COLO668 (cell line): ENCODE measurements around the gene MND1.

Experiments used
- DNase-seq: peaks from one replicate; lab custom pipeline; 2025; ENCODE audit not compliant: unreplicated experiment; lab: John Stamatoyannopoulos, UW

MND1 gene

GRCh38 chr4:153346031-153346430 lies 1.5 kb downstream of the MND1 start:
- DNase-seq: no peak

- DNase-seq: no peak
These were observed 2.1 kb downstream of the MND1 start for GRCh38 chr4:153346563-153346962.

DNA sequence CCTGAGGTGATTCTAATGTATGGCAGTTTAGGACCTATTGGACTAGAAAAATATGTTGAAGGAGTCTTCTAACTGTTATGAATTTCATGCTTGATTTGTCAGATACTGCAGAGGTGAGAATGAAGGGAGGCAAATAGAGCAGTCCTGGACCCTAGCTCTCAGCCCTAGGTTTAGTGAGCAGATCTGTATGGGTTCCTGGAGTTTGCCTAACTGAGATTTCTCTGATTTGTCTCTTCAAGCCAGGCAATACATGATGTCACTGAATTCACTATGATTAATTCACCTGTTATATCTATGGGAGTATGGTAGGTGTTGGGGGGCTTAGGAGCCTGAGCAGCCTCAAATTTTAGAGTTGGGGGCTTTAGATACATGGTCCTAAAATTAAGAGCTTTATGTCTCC lies 2.6 kb downstream of the MND1 start:
- no peak for DNase-seq

- DNase-seq: no peak
These were observed 3.5 kb downstream of the MND1 start for GRCh38 chr4:153348006-153348405.

DNA sequence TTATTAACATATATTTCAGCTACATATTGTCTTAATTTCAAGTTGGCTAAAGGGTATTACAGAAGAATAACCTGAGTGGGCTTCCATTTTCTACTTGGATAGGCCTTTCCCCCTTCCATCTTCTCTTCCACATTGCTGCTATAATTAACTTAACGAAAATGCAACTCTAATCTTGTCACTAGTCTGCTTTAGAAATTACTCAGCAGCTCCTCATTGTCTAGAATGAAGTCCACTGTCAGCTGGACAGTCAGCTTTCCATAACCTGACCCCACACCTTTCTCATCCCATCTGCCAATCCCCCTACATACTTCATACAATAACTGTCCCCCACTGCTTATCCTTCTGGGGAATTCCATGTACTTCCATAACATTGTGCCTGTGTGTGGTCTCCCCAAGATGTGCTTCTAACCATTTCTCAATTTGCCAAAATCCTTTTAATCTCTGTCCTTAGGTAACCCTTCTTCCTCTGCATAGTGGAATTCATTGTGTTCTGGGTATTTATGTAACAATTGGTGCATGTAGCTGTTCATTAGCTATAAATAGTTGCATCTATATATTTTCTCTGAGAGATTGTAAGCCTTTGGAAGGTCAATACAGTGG lies 4.8 kb downstream of the MND1 start:
- no peak for DNase-seq

- no peak for DNase-seq
These were observed 17.7 kb downstream of the MND1 start for GRCh38 chr4:153362184-153362583.

DNA sequence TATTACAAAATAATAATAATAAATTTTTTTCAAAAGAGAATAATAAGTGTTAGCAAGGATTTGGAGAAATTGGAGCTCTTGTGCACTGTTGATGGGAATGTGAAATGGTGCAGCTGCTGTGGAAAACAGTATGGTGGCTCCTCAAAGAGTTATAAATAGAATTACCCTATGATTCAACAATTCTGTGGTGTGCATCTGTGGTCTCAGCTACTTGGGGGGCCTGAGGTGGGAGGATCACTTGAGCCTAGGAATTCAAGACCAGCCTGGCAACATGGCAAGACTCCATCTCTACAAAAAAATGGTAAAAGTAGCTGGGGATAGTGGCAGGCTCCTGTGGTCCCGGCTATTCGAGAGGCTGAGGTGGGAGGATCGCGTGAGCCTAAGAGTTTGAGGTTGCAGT lies 19.6 kb downstream of the MND1 start:
- no peak for DNase-seq

DNA sequence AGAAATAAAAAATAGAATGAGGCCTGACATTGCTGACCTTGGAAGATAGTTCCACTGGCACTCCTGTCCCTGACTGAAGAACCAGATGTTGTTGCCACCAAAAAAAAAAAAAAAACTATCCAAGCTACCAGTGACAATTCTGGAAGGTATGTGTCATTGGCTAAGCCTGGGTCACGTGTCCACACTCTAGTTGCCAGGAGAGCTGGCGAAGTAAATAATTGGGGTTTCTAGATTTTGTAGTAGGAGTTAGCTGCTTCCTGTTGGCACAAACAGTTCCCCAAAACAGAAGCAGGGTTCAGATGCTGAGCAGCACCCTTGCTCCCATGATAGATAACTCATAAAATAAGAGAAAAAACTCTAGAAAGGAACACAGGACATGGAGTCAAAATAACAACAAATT lies 20.5 kb downstream of the MND1 start:
- no peak for DNase-seq

DNA sequence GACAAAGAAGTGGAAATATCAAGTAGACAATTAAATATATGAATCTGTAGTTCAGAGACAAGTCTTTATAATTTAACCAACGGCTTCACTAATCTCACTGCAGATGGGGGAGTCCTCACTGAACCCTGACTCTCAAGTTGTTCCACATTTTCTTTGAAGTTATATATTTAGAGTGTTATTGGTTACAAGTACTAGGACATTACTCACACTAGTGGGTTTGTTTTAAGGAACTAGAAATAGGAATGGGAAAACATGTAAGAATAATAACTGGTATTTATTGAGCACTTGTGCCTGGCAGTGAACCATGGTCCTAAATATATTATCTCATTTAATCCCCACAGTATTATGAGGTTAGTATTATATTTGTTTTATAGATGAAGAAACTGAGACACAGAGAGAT lies 22.0 kb downstream of the MND1 start:
- no peak for DNase-seq

GRCh38 chr4:153367092-153367491 lies 22.6 kb downstream of the MND1 start:
- DNase-seq: no peak

DNA sequence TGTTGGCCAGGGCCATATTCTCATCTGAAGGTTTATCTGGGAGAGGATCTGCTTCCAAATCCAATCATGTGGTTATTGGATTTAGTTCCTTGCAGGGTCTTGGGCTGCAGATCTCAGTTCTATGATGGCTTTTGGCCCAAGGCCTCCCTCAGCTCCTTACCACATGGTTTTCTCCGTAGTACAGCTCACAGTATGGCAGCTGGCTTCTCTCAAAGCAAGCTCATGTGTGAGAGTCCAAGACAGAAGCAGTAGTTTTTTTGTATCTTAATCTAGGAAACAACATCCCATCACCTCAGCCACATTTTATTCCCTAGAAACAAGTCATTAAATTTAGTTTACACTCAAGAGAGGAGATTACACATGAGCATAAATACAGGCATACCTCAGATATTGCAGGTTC lies 24.5 kb downstream of the MND1 start:
- no peak for DNase-seq

- DNase-seq: no peak
These were observed 27.3 kb downstream of the MND1 start for GRCh38 chr4:153371701-153372234.

GRCh38 chr4:153372967-153373562 lies 28.6 kb downstream of the MND1 start:
- DNase-seq: no peak

- DNase-seq: no peak
These were observed 30.0 kb downstream of the MND1 start for GRCh38 chr4:153374442-153374841.

- no peak for DNase-seq
These were observed 30.8 kb downstream of the MND1 start for GRCh38 chr4:153375303-153375702.

- no peak for DNase-seq
These were observed 38.6 kb downstream of the MND1 start for GRCh38 chr4:153383131-153383530.

DNA sequence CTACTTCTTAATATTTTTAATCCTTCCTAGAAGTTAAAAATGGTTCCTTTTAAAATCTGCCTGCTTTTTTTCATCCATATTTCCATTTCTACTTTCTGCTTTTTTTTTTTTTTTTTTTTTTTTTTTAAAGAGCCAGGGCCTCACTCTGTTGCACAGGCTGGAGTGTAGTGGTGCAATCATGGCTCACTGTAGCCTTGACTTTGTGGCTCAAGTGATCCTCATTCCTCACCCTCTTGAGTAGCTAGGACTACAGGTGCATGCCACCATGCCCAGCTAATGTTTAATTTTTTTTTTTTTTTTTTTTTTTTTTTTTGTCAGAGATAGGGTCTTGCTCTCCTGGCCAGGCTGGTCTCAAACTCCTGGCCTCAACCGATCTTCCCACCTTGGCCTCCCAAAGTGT lies 39.7 kb downstream of the MND1 start:
- no peak for DNase-seq

DNA sequence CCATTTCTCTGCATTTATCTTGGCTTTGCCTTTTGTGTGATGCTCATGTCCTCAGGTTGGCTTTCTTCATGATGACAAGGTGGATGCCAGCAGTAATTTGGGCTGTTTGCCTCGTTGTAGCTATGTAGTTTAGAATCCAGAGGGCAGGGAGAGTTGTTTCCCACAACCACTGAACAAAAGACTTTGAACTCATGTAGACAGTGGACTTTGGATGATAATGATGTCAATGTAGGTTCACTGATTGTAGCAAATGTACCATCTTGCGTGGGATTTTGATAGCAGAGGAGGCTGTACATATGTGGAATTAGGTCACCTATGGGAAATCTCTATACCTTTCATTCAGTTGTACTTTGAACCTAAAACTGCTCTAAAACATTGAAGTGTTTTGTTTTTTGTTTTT lies 41.3 kb downstream of the MND1 start:
- DNase-seq: no peak

DNA sequence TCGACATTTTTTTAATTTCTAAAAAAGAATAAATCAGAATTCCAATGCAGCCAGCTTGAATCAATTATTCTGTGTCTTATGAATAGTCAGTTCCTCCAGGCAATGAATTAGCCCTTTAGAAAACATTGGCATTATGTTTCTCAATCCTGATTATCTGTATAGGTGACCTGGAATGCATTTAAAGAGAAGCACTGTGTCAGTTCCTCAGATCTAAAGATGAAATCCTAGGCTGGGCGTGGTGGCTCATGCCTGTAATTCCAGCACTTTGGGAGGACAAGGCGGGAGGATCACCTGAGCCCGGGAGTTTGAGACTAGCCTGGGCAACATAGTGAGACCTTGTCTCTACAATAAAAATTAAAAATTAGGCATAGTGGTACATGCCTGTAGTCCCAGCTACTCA lies 43.5 kb downstream of the MND1 start:
- no peak for DNase-seq

DNA sequence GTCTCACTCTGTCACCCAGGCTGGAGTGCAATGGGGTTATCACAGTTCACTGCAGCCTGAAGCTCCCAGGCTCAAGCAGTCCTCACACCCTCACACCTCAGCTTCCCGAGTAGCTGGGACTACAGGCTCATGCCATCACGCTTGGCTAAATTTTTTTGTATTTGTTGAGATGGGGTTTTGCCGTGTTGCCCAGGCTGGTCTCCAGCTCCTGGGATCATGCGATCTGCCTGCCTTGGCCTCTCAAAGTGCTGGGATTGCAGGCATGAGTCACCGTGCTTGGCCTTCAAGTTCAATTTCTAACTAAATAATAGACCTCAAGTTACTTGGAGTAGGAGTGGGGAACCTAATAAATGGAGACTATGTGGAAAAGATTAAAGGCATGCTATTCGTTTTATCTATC lies 48.9 kb downstream of the MND1 start:
- DNase-seq: no peak

- DNase-seq: no peak
These were observed 50.5 kb downstream of the MND1 start for GRCh38 chr4:153394945-153395344.

DNA sequence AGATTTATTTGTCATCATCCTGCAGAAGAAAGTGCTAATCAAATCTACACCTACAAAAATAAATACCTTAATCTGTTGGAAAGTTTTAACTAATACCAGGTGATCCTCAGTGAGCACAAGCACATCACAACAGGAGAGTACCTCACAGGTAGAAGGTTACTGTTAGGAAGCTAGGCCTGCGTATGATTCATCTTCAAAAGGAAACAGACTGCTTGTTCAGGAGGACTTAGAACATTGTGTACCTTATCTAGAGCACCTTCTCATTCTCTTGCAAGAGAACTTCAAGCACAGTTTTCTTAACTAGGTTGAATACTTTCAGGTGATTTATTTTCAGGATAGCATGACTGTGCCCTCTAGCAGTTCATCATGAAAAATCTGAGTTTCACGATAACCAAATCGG lies 54.2 kb downstream of the MND1 start:
- DNase-seq: no peak

- DNase-seq: no peak
These were observed 54.9 kb downstream of the MND1 start for GRCh38 chr4:153399358-153399757.
